ENCODE data around the gene SLC9A9. TPM values are rescaled to one million over a fixed set of nuclear protein-coding genes. Genes with fewer than 3 reads are reported as not detected.

SLC9A9 gene
- total RNA-seq, 1 donor from 2014 or later, result 28.4 TPM

Other genes starting within 250 kb of the SLC9A9 start
- gene DIPK2A, start 123.4 kb upstream of the SLC9A9 start, total RNA-seq, result 48.0 TPM